Muscle layer of colon (tissue), 2 donors: ENCODE data around the gene TANK.

Experiments used
- H3K27ac ChIP-seq: one replicate; pipeline ENCODE4 v1.7.0; 2013; ENCODE audit warnings: low read depth, mild to moderate bottlenecking, low read length, moderate library complexity
- H3K27me3 ChIP-seq, 2 donors: one replicate each; pipeline ENCODE4 v1.7.0; 2013; ENCODE audit warnings: low read length in 2 of 2, mild to moderate bottlenecking in 2 of 2; ENCODE audit not compliant: insufficient read depth in 2 of 2, control insufficient read depth in 1 of 2
- H3K36me3 ChIP-seq: one replicate; pipeline ENCODE4 v1.7.0; 2013; ENCODE audit warnings: mild to moderate bottlenecking, low read length; ENCODE audit not compliant: insufficient read depth
- H3K4me1 ChIP-seq: one replicate; pipeline ENCODE4 v1.7.0; 2013; ENCODE audit warnings: mild to moderate bottlenecking, low read length; ENCODE audit not compliant: insufficient read depth
- H3K4me3 ChIP-seq, 2 donors: one replicate each; pipeline ENCODE4 v1.7.0; 2013; ENCODE audit warnings: low read length in 2 of 2, low read depth in 1 of 2, mild to moderate bottlenecking in 1 of 2, moderate library complexity in 1 of 2
- H3K9ac ChIP-seq: one replicate; pipeline ENCODE4 v1.7.0; 2013; ENCODE audit warnings: low read length
- H3K9me3 ChIP-seq: one replicate; pipeline ENCODE4 v1.7.0; 2013; ENCODE audit warnings: mild to moderate bottlenecking, low read length
- donor health status: abdominal sarcoma.
- donor health status: Adenocarcinoma of cecum.

The TANK gene

GRCh38 chr2:161135951-161136593, 24.2 kb upstream of the TANK start:
- H3K4me1 ChIP-seq, result peaks cover 26% of the 10 kb centered on the region
- H3K9ac ChIP-seq, result no peak overlapping the region
- H3K9me3 ChIP-seq, result no peaks in the 10 kb centered on the region
- H3K4me3 ChIP-seq, result peak overlapping the region in 1 of 2 donors; percentile 36
- peak overlapping the region; percentile 57 for H3K27ac ChIP-seq
- no peaks in the 10 kb centered on the region for H3K27me3 ChIP-seq
- H3K36me3 ChIP-seq, result no peaks in the 10 kb centered on the region

DNA sequence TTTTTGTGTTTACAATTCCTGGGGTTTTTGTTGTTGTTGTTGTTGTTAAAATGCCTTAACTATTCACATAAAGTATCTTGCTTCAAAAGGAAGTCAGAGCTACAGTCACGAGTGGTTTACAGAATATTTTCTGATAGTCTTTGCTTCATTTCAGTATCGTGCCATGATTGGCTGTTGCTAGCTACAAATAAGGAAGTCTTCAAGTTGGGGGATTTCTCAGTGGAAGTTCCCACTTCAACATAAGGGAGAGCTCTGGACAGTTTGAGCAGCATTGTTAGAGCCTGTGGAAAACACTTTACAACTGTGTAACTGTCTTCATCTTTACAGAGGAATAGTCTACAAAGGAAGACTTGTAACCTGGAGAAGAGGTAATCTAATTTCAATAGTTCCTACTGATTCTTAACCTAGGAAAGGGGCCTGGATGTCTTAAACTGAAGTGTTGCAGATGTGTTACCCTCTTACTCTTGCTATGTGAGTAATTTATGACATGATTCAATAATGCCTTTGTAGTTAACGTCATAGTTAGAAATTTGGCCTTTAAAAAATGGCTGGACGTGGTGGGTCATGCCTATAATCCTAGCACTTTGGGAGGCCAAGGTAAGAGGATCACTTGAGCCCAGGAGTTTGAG, 23.4 kb upstream of the TANK start:
- no peaks in the 10 kb centered on the region for H3K9me3 ChIP-seq
- peak overlapping the region in 1 of 2 donors; percentile 39 for H3K4me3 ChIP-seq
- peaks cover 26% of the 10 kb centered on the region for H3K4me1 ChIP-seq
- H3K9ac ChIP-seq, result no peak overlapping the region
- no peaks in the 10 kb centered on the region for H3K36me3 ChIP-seq
- H3K27me3 ChIP-seq, result no peaks in the 10 kb centered on the region
- H3K27ac ChIP-seq, result peak overlapping the region; percentile 57

- peak overlapping the region in 1 of 2 donors; percentile 36 for H3K4me3 ChIP-seq
- no peaks in the 10 kb centered on the region for H3K27me3 ChIP-seq
- no peaks in the 10 kb centered on the region for H3K36me3 ChIP-seq
- H3K9me3 ChIP-seq, result no peaks in the 10 kb centered on the region
- H3K4me1 ChIP-seq, result peaks cover 26% of the 10 kb centered on the region
- no peak overlapping the region for H3K27ac ChIP-seq
- H3K9ac ChIP-seq, result no peak overlapping the region
Observed at GRCh38 chr2:161138429-161138828, 21.8 kb upstream of the TANK start.

- Histone ChIP-seq H3K9me3 (no peaks in the 10 kb centered on the region), H3K4me1 (peaks cover 25% of the 10 kb centered on the region), H3K36me3 (no peaks in the 10 kb centered on the region), H3K27ac (peak overlapping the region; percentile 44), H3K4me3 (peak overlapping the region in 1 of 2 donors; percentile 12), H3K9ac (no peak overlapping the region), H3K27me3 (no peaks in the 10 kb centered on the region)
Observed at GRCh38 chr2:161139098-161139987, 20.9 kb upstream of the TANK start.

GRCh38 chr2:161141033-161141432, 19.2 kb upstream of the TANK start:
- H3K9me3 ChIP-seq, result no peaks in the 10 kb centered on the region
- H3K9ac ChIP-seq, result no peak overlapping the region
- no peaks in the 10 kb centered on the region for H3K27me3 ChIP-seq
- H3K4me1 ChIP-seq, result peaks cover 8% of the 10 kb centered on the region
- no peak overlapping the region for H3K27ac ChIP-seq
- H3K4me3 ChIP-seq, result no peak overlapping the region
- no peaks in the 10 kb centered on the region for H3K36me3 ChIP-seq

- Histone ChIP-seq H3K27me3 (no peaks in the 10 kb centered on the region), H3K4me1 (no peaks in the 10 kb centered on the region), H3K4me3 (no peak overlapping the region), H3K36me3 (no peaks in the 10 kb centered on the region), H3K27ac (no peak overlapping the region), H3K9ac (no peak overlapping the region), H3K9me3 (peaks cover 11% of the 10 kb centered on the region)
Observed at GRCh38 chr2:161146209-161146775, 13.9 kb upstream of the TANK start.

GRCh38 chr2:161146996-161147395, 13.2 kb upstream of the TANK start:
- no peaks in the 10 kb centered on the region for H3K4me1 ChIP-seq
- no peaks in the 10 kb centered on the region for H3K27me3 ChIP-seq
- H3K4me3 ChIP-seq, result no peak overlapping the region
- H3K36me3 ChIP-seq, result no peaks in the 10 kb centered on the region
- H3K9ac ChIP-seq, result no peak overlapping the region
- peaks cover 11% of the 10 kb centered on the region for H3K9me3 ChIP-seq
- no peak overlapping the region for H3K27ac ChIP-seq

DNA sequence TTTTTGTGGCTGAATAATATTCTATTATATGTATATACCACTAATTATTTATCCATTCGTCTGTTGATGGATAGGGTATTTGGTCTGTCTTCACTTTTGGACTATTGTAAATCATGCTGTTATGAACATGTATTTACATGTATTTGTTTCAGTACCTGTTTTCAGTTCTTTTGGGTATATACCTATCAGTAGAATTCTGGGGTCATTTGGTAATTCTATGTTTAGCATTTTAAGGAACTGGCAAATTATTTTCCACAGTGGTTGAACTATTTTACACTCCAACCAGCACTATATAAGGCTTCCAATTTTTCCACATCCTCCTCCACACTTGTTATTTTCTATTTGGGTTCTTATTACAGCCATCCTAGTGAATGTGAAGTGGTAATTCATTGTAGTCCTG, 12.4 kb upstream of the TANK start:
- Histone ChIP-seq H3K36me3 (no peaks in the 10 kb centered on the region), H3K9me3 (peaks cover 11% of the 10 kb centered on the region), H3K27me3 (no peaks in the 10 kb centered on the region), H3K9ac (no peak overlapping the region), H3K4me1 (no peaks in the 10 kb centered on the region), H3K4me3 (no peak overlapping the region), H3K27ac (no peak overlapping the region)

DNA sequence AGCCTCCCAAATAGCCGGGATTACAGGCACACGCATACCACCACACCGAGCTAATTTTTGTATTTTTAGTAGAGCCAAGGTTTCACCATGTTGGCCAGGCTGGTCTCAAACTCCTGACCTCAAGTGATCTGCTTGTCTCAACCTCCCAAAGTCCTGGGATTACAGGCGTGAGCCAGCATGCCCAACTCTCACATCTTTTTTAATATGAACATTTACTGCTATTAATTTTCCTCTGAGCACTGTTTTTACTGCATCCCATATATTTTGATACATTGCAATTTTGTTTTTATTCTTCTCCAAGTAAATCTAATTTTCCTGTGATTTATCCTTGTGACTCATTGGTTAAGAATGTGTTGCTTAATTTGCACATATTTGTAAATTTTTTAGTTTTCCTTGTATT, 9.5 kb upstream of the TANK start:
- no peaks in the 10 kb centered on the region for H3K36me3 ChIP-seq
- H3K4me1 ChIP-seq, result no peaks in the 10 kb centered on the region
- H3K9me3 ChIP-seq, result peaks cover 11% of the 10 kb centered on the region
- H3K4me3 ChIP-seq, result no peak overlapping the region
- no peak overlapping the region for H3K9ac ChIP-seq
- no peak overlapping the region for H3K27ac ChIP-seq
- no peaks in the 10 kb centered on the region for H3K27me3 ChIP-seq

DNA sequence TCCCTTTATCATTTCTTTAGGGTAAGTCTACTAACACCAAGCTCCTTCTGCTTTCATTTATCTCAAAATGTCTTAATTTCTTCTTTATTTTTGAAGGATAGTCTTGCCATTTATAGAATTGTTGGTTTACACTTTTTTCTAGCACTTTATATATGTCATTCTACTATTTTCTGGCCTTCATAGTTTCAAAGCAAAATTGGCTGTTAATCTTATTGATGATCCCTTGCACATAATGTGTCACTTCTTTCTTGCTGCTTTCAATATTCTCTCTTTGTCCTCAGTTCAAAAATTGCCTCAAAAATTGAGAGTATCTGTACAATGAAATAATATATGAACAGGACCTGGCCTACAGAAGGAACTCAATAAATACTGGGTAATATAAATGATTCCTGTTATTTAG, 7.9 kb upstream of the TANK start:
- no peak overlapping the region for H3K4me3 ChIP-seq
- H3K4me1 ChIP-seq, result no peaks in the 10 kb centered on the region
- no peaks in the 10 kb centered on the region for H3K36me3 ChIP-seq
- no peaks in the 10 kb centered on the region for H3K27me3 ChIP-seq
- H3K27ac ChIP-seq, result no peak overlapping the region
- H3K9ac ChIP-seq, result no peak overlapping the region
- H3K9me3 ChIP-seq, result peaks cover 11% of the 10 kb centered on the region

GRCh38 chr2:161158882-161159281, 1.3 kb upstream of the TANK start:
- Histone ChIP-seq H3K4me1 (peaks cover 28% of the 10 kb centered on the region), H3K9ac (no peak overlapping the region), H3K27ac (no peak overlapping the region)

More at GRCh38 chr2:161158882-161159281, 1.3 kb upstream of the TANK start:
- Histone ChIP-seq H3K4me3 (no peak overlapping the region), H3K9me3 (no peaks in the 10 kb centered on the region), H3K27me3 (no peaks in the 10 kb centered on the region), H3K36me3 (peaks cover 6% of the 10 kb centered on the region)
